MM.1S (cell line): ENCODE measurements around the gene ATP2B1.

Experiments used
- DNase-seq: peaks from one replicate; pipeline ENCODE4 v3.0.0-alpha.2; 2015
- H2AFZ ChIP-seq: fragments of 300-600 bp; sonication (generic); 2 replicates; pipeline ENCODE4 v1.6.0; 2016; ENCODE audit warnings: antibody characterized with exemption, low read length
- H3F3A ChIP-seq: fragments of 300-600 bp; sonication (generic); 2 replicates; pipeline ENCODE4 v1.6.1; 2016; ENCODE audit warnings: mild to moderate bottlenecking, antibody characterized with exemption, low read length, moderate library complexity, mixed read lengths; ENCODE audit not compliant: insufficient read depth
- H3K27ac ChIP-seq: fragments of 300-600 bp; sonication (generic); 2 replicates; pipeline ENCODE4 v1.5.1; 2016; ENCODE audit warnings: mild to moderate bottlenecking, low read length
- H3K27me3 ChIP-seq: fragments of 300-600 bp; sonication (generic); replicated peaks from 2 replicates; pipeline ENCODE4 v1.6.0; 2016; ENCODE audit warnings: low read length; ENCODE audit not compliant: insufficient read depth
- H3K36me3 ChIP-seq: fragments of 300-600 bp; sonication (generic); replicated peaks from 2 replicates; pipeline ENCODE4 v1.6.1; 2016; ENCODE audit warnings: mild to moderate bottlenecking, low read length, mixed read lengths; ENCODE audit not compliant: insufficient read depth
- H3K4me1 ChIP-seq: fragments of 300-600 bp; sonication (generic); 2 replicates; pipeline ENCODE4 v1.6.1; 2016; ENCODE audit warnings: low read length, mixed read lengths
- H3K4me2 ChIP-seq: fragments of 300-600 bp; sonication (generic); 2 replicates; pipeline ENCODE4 v1.6.0; 2016; ENCODE audit warnings: low read depth, low read length
- H3K4me3 ChIP-seq: fragments of 300-600 bp; sonication (generic); 2 replicates; pipeline ENCODE4 v1.5.1; 2016; ENCODE audit warnings: low read length, mixed read lengths
- H3K79me2 ChIP-seq: fragments of 300-600 bp; sonication (generic); 2 replicates; pipeline ENCODE4 v1.6.1; 2016; ENCODE audit warnings: mixed run types, low read length, mixed read lengths
- H3K9ac ChIP-seq: fragments of 300-600 bp; sonication (generic); 2 replicates; pipeline ENCODE4 v1.6.1; 2016; ENCODE audit warnings: low read length, mixed read lengths
- H3K9me2 ChIP-seq: fragments of 300-600 bp; sonication (generic); replicated peaks from 2 replicates; pipeline ENCODE4 v1.6.1; 2016; ENCODE audit warnings: mild to moderate bottlenecking, low read length, mixed read lengths; ENCODE audit not compliant: insufficient read depth
- H3K9me3 ChIP-seq: fragments of 300-600 bp; sonication (generic); replicated peaks from 2 replicates; pipeline ENCODE4 v1.6.1; 2016; ENCODE audit warnings: mild to moderate bottlenecking, low read length, mixed read lengths; ENCODE audit not compliant: insufficient read depth
- H4K20me1 ChIP-seq: fragments of 300-600 bp; sonication (generic); 2 replicates; pipeline ENCODE4 v1.6.1; 2016; ENCODE audit warnings: mild to moderate bottlenecking, low read length, moderate library complexity, mixed read lengths; ENCODE audit not compliant: insufficient read depth
- CTCF ChIP-seq: fragments of 300-600 bp; sonication (generic); IDR thresholded peaks from 2 replicates; pipeline ENCODE4 v1.5.1; 2016; ENCODE audit warnings: antibody characterized with exemption, low read length, mixed read lengths
- EZH2 ChIP-seq: fragments of 300-600 bp; sonication (generic); optimal IDR thresholded peaks from 2 replicates; pipeline ENCODE3; 2017; ENCODE audit warnings: low read depth, mild to moderate bottlenecking, antibody characterized with exemption, low read length, mixed read lengths
- EZH2phosphoT487 ChIP-seq: fragments of 300-600 bp; sonication (generic); IDR thresholded peaks from 2 replicates; pipeline ENCODE4 v1.6.1; 2018; ENCODE audit warnings: antibody characterized with exemption, low read length

ATP2B1 gene

GRCh38 chr12:89732522-89732921 lies 23.9 kb upstream of the ATP2B1 start:
- Histone ChIP-seq H3K27ac (no peak overlapping the region), H3K4me1 (no peaks in the 10 kb centered on the region), H3K4me2 (no peak overlapping the region), H3K9me3 (no peaks in the 10 kb centered on the region), H3K9ac (no peak overlapping the region), H3K9me2 (no peaks in the 10 kb centered on the region), H3K79me2 (no peaks in the 10 kb centered on the region), H4K20me1 (no peaks in the 10 kb centered on the region), H3K27me3 (no peaks in the 10 kb centered on the region), H3F3A (no peaks in the 10 kb centered on the region), H2AFZ (no peak overlapping the region), H3K4me3 (no peak overlapping the region), H3K36me3 (no peaks in the 10 kb centered on the region)
- TF ChIP-seq EZH2phosphoT487 (no peak), CTCF (no peak), EZH2 (no peak)
- DNase-seq = no peak

- no peaks in the 10 kb centered on the region for H3K9me3 ChIP-seq
- TF ChIP-seq EZH2phosphoT487 (no peak), EZH2 (no peak), CTCF (no peak)
- no peaks in the 10 kb centered on the region for H4K20me1 ChIP-seq
- no peaks in the 10 kb centered on the region for H3F3A ChIP-seq
- no peaks in the 10 kb centered on the region for H3K4me1 ChIP-seq
- no peak overlapping the region for H3K4me3 ChIP-seq
- no peak overlapping the region for H2AFZ ChIP-seq
- H3K79me2 ChIP-seq = no peaks in the 10 kb centered on the region
- DNase-seq = no peak
- no peak overlapping the region for H3K9ac ChIP-seq
- H3K36me3 ChIP-seq = no peaks in the 10 kb centered on the region
- no peaks in the 10 kb centered on the region for H3K27me3 ChIP-seq
- no peaks in the 10 kb centered on the region for H3K9me2 ChIP-seq
- H3K4me2 ChIP-seq = no peak overlapping the region
- no peak overlapping the region for H3K27ac ChIP-seq
Measured at GRCh38 chr12:89731614-89732013, 23.0 kb upstream of the ATP2B1 start.

GRCh38 chr12:89731089-89731488 lies 22.5 kb upstream of the ATP2B1 start:
- Histone ChIP-seq H3K4me2 (no peak overlapping the region), H2AFZ (no peak overlapping the region), H3K4me1 (no peaks in the 10 kb centered on the region), H4K20me1 (no peaks in the 10 kb centered on the region), H3K9me3 (no peaks in the 10 kb centered on the region), H3K27me3 (no peaks in the 10 kb centered on the region), H3F3A (no peaks in the 10 kb centered on the region), H3K4me3 (no peak overlapping the region), H3K9ac (no peak overlapping the region), H3K27ac (no peak overlapping the region), H3K9me2 (no peaks in the 10 kb centered on the region), H3K36me3 (no peaks in the 10 kb centered on the region), H3K79me2 (no peaks in the 10 kb centered on the region)
- TF ChIP-seq EZH2phosphoT487 (no peak), EZH2 (no peak), CTCF (no peak)
- no peak for DNase-seq
